KOPT-K1 (cell line): ENCODE results near the gene CDK19.

ENCODE experiments used
- H3K27ac ChIP-seq: fragments of 200-600 bp; sonication (generic); 2 replicates; pipeline ENCODE4 v1.5.1; 2016; ENCODE audit warnings: antibody characterized with exemption, mild to moderate bottlenecking, low read depth, low read length; ENCODE audit not compliant: poor library complexity, severe bottlenecking
- H3K36me3 ChIP-seq: fragments of 200-600 bp; sonication (generic); 2 replicates; pipeline ENCODE4 v1.5.1; 2017; ENCODE audit warnings: antibody characterized with exemption, mild to moderate bottlenecking, low read length, moderate library complexity; ENCODE audit not compliant: insufficient read depth
- H3K9me3 ChIP-seq: fragments of 200-600 bp; sonication (generic); 2 replicates; pipeline ENCODE4 v1.5.1; 2017; ENCODE audit warnings: antibody characterized with exemption, low read length, mild to moderate bottlenecking; ENCODE audit not compliant: insufficient read depth, poor library complexity, severe bottlenecking

CDK19 gene

GRCh38 chr6:110683241-110683640 lies 132.0 kb downstream of the CDK19 start:
- H3K9me3 ChIP-seq = no peaks in the 10 kb centered on the region
- no peak overlapping the region for H3K27ac ChIP-seq
- H3K36me3 ChIP-seq = no peaks in the 10 kb centered on the region

GRCh38 chr6:110682460-110682853 lies 132.8 kb downstream of the CDK19 start:
- H3K9me3 ChIP-seq = no peaks in the 10 kb centered on the region
- H3K27ac ChIP-seq = no peak overlapping the region

GRCh38 chr6:110681543-110682459 lies 133.5 kb downstream of the CDK19 start:
- no peak overlapping the region for H3K27ac ChIP-seq
- H3K9me3 ChIP-seq = no peaks in the 10 kb centered on the region
- no peaks in the 10 kb centered on the region for H3K36me3 ChIP-seq

More at GRCh38 chr6:110682460-110682853, 132.8 kb downstream of the CDK19 start:
- no peaks in the 10 kb centered on the region for H3K36me3 ChIP-seq

- no peaks in the 10 kb centered on the region for H3K9me3 ChIP-seq
- no peaks in the 10 kb centered on the region for H3K36me3 ChIP-seq
- H3K27ac ChIP-seq = no peak overlapping the region
These were observed 138.9 kb downstream of the CDK19 start for GRCh38 chr6:110676396-110676795.

GRCh38 chr6:110674096-110674495 lies 141.2 kb downstream of the CDK19 start:
- Histone ChIP-seq H3K36me3 (no peaks in the 10 kb centered on the region), H3K27ac (no peak overlapping the region), H3K9me3 (no peaks in the 10 kb centered on the region)

- H3K27ac ChIP-seq = no peak overlapping the region
- no peaks in the 10 kb centered on the region for H3K36me3 ChIP-seq
- H3K9me3 ChIP-seq = no peaks in the 10 kb centered on the region
These were observed 143.1 kb downstream of the CDK19 start for GRCh38 chr6:110672122-110672521.

GRCh38 chr6:110671447-110671846 lies 143.8 kb downstream of the CDK19 start:
- H3K27ac ChIP-seq = no peak overlapping the region
- no peaks in the 10 kb centered on the region for H3K36me3 ChIP-seq
- no peaks in the 10 kb centered on the region for H3K9me3 ChIP-seq

- Histone ChIP-seq H3K36me3 (peaks cover 3% of the 10 kb centered on the region), H3K27ac (no peak overlapping the region), H3K9me3 (peaks cover 12% of the 10 kb centered on the region)
These were observed 149.7 kb downstream of the CDK19 start for GRCh38 chr6:110665600-110665999.

- H3K36me3 ChIP-seq = peaks cover 8% of the 10 kb centered on the region
- H3K9me3 ChIP-seq = peaks cover 18% of the 10 kb centered on the region
- no peak overlapping the region for H3K27ac ChIP-seq
These were observed 150.3 kb downstream of the CDK19 start for GRCh38 chr6:110664933-110665332.

- peaks cover 8% of the 10 kb centered on the region for H3K36me3 ChIP-seq
- H3K9me3 ChIP-seq = peaks cover 21% of the 10 kb centered on the region
- no peak overlapping the region for H3K27ac ChIP-seq
These were observed 152.6 kb downstream of the CDK19 start for GRCh38 chr6:110662490-110663211.

- peaks cover 21% of the 10 kb centered on the region for H3K9me3 ChIP-seq
- peaks cover 8% of the 10 kb centered on the region for H3K36me3 ChIP-seq
- H3K27ac ChIP-seq = no peak overlapping the region
These were observed 153.9 kb downstream of the CDK19 start for GRCh38 chr6:110661414-110661813.

- no peak overlapping the region for H3K27ac ChIP-seq
These were observed 155.1 kb downstream of the CDK19 start for GRCh38 chr6:110660066-110660655.

GRCh38 chr6:110658631-110659211 lies 156.5 kb downstream of the CDK19 start:
- Histone ChIP-seq H3K27ac (no peak overlapping the region), H3K36me3 (peaks cover 8% of the 10 kb centered on the region), H3K9me3 (peaks cover 21% of the 10 kb centered on the region)

More at GRCh38 chr6:110660066-110660655, 155.1 kb downstream of the CDK19 start:
- Histone ChIP-seq H3K36me3 (peaks cover 8% of the 10 kb centered on the region), H3K9me3 (peaks cover 21% of the 10 kb centered on the region)

GRCh38 chr6:110656492-110656891 lies 158.8 kb downstream of the CDK19 start:
- Histone ChIP-seq H3K36me3 (peaks cover 8% of the 10 kb centered on the region), H3K9me3 (peaks cover 18% of the 10 kb centered on the region), H3K27ac (no peak overlapping the region)

- peaks cover 12% of the 10 kb centered on the region for H3K9me3 ChIP-seq
- peaks cover 7% of the 10 kb centered on the region for H3K36me3 ChIP-seq
- H3K27ac ChIP-seq = no peak overlapping the region
These were observed 159.4 kb downstream of the CDK19 start for GRCh38 chr6:110655821-110656220.
